ENCODE data around the gene ALX4.

The ALX4 gene

GRCh38 chr11:44309478-44310205 lies at the start of gene ALX4:
Gene ALX4 (minus strand): TSS chr11:44310139. CDS start chr11:44310062, 77 bp downstream.
- DNase-seq = peak; percentile 3

- DNase-seq = no peak
Measured at GRCh38 chr11:44359162-44359561, 49.2 kb upstream of the ALX4 start.

GRCh38 chr11:44358713-44359112 lies 48.8 kb upstream of the ALX4 start:
- no peak for DNase-seq

- DNase-seq = no peak
Measured at GRCh38 chr11:44357711-44358110, 47.8 kb upstream of the ALX4 start.

GRCh38 chr11:44356351-44356750 lies 46.4 kb upstream of the ALX4 start:
- DNase-seq = no peak

GRCh38 chr11:44351898-44352498 lies 42.1 kb upstream of the ALX4 start:
- DNase-seq = no peak

GRCh38 chr11:44351006-44351660 lies 41.2 kb upstream of the ALX4 start:
- no peak for DNase-seq

GRCh38 chr11:44349328-44349727 lies 39.4 kb upstream of the ALX4 start:
- DNase-seq = no peak

GRCh38 chr11:44348721-44349120 lies 38.8 kb upstream of the ALX4 start:
- no peak for DNase-seq

- DNase-seq = no peak
Measured at GRCh38 chr11:44348114-44348513, 38.2 kb upstream of the ALX4 start.

GRCh38 chr11:44347538-44347937 lies 37.6 kb upstream of the ALX4 start:
- DNase-seq = no peak

GRCh38 chr11:44346983-44347382 lies 37.0 kb upstream of the ALX4 start:
- DNase-seq = no peak

GRCh38 chr11:44345781-44346180 lies 35.8 kb upstream of the ALX4 start:
- DNase-seq = no peak

GRCh38 chr11:44344921-44345320 lies 35.0 kb upstream of the ALX4 start:
- DNase-seq = no peak

- DNase-seq = no peak
Measured at GRCh38 chr11:44344423-44344820, 34.5 kb upstream of the ALX4 start.

GRCh38 chr11:44343778-44344422 lies 34.0 kb upstream of the ALX4 start:
- no peak for DNase-seq

GRCh38 chr11:44342616-44343015 lies 32.7 kb upstream of the ALX4 start:
- no peak for DNase-seq

GRCh38 chr11:44340656-44341055 lies 30.7 kb upstream of the ALX4 start:
- DNase-seq = no peak

GRCh38 chr11:44339530-44339883 lies 29.6 kb upstream of the ALX4 start:
- no peak for DNase-seq

GRCh38 chr11:44338698-44339529 lies 29.0 kb upstream of the ALX4 start:
- DNase-seq = peak; percentile 42

GRCh38 chr11:44338026-44338425 lies 28.1 kb upstream of the ALX4 start:
- no peak for DNase-seq

- no peak for DNase-seq
Measured at GRCh38 chr11:44335919-44336318, 26.0 kb upstream of the ALX4 start.
